ENCODE data around the gene MUC22. TPM values are rescaled to one million over a fixed set of nuclear protein-coding genes. Genes with fewer than 3 reads are reported as not detected.
"Not testable (repeated sequence)": the region's sequence is repeated elsewhere in the genome, so short reads cannot be mapped to it uniquely, and the experiment has no call there.

MUC22 gene
- total and polyA plus RNA-seq, 4 donors, result 0.02 to 0.11 (median 0.05) TPM

- Histone ChIP-seq H3K27me3 (ENCODE audit: control insufficient read depth in 3 of 3, insufficient read depth in 3 of 3, low read length in 2 of 3) (no peaks in the 10 kb centered on the region), H3K4me1 (ENCODE audit: control insufficient read depth in 5 of 5, insufficient read depth in 5 of 5, low read length in 5 of 5) (no peaks in the 10 kb centered on the region), H3K9ac (ENCODE audit: insufficient read depth in 1 of 2, low read length in 2 of 2) (no peak overlapping the region), H3K9me3 (ENCODE audit: control insufficient read depth in 4 of 4, insufficient read depth in 3 of 4, low read length in 3 of 4) (no peaks in the 10 kb centered on the region), H3K4me3 (no peak overlapping the region), H3K36me3 (ENCODE audit: control insufficient read depth in 4 of 4, insufficient read depth in 4 of 4, low read length in 4 of 4) (no peaks in the 10 kb centered on the region), H3K27ac (ENCODE audit: low read depth in 1 of 2, low read length in 1 of 2) (no peak overlapping the region)
- ATAC-seq (ENCODE audit: insufficient read depth, low FRiP score) (no peak), DNase-seq (no peak)
- WGBS, 2 donors, result 83 to 89% methylated on average over 2 of the region's 2 CpGs
- TF ChIP-seq CTCF (IDR thresholded peaks at IDR 0.05; ENCODE audit: control extremely low read depth, extremely low read depth), result no peak
Observed at GRCh38 chr6:30997301-30997700, 13.0 kb upstream of the MUC22 start.

- DNase-seq (no peak), ATAC-seq (ENCODE audit: insufficient read depth, low FRiP score) (no peak)
- WGBS, 2 donors, result 59 to 62% methylated on average over 5 of the region's 5 CpGs
- Histone ChIP-seq H3K4me1 (ENCODE audit: control insufficient read depth in 5 of 5, insufficient read depth in 5 of 5, low read length in 5 of 5) (no peaks in the 10 kb centered on the region), H3K36me3 (ENCODE audit: control insufficient read depth in 4 of 4, insufficient read depth in 4 of 4, low read length in 4 of 4) (no peaks in the 10 kb centered on the region), H3K27me3 (ENCODE audit: control insufficient read depth in 3 of 3, insufficient read depth in 3 of 3, low read length in 2 of 3) (no peaks in the 10 kb centered on the region), H3K9me3 (ENCODE audit: control insufficient read depth in 4 of 4, insufficient read depth in 3 of 4, low read length in 3 of 4) (no peaks in the 10 kb centered on the region), H3K9ac (ENCODE audit: insufficient read depth in 1 of 2, low read length in 2 of 2) (no peak overlapping the region), H3K4me3 (no peak overlapping the region), H3K27ac (ENCODE audit: low read depth in 1 of 2, low read length in 1 of 2) (no peak overlapping the region)
- TF ChIP-seq CTCF (IDR thresholded peaks at IDR 0.05; ENCODE audit: control extremely low read depth, extremely low read depth), result no peak
Observed at GRCh38 chr6:30998785-30999184, 11.5 kb upstream of the MUC22 start.

GRCh38 chr6:31000067-31000860, 10.0 kb upstream of the MUC22 start:
- H3K9ac ChIP-seq (ENCODE audit: insufficient read depth in 1 of 2, low read length in 2 of 2); H3K4me3 ChIP-seq; ATAC-seq (ENCODE audit: insufficient read depth, low FRiP score); DNase-seq; H3K27me3 ChIP-seq (ENCODE audit: control insufficient read depth in 3 of 3, insufficient read depth in 3 of 3, low read length in 2 of 3); H3K36me3 ChIP-seq (ENCODE audit: control insufficient read depth in 4 of 4, insufficient read depth in 4 of 4, low read length in 4 of 4); H3K9me3 ChIP-seq (ENCODE audit: control insufficient read depth in 4 of 4, insufficient read depth in 3 of 4, low read length in 3 of 4); H3K27ac ChIP-seq (ENCODE audit: low read depth in 1 of 2, low read length in 1 of 2): not testable (repeated sequence)
- WGBS, 2 donors, result 94 to 95% methylated on average over 24 to 39 of the region's 39 CpGs
- H3K4me1 ChIP-seq (ENCODE audit: control insufficient read depth in 5 of 5, insufficient read depth in 5 of 5, low read length in 5 of 5), result peaks cover 0 to 12% (median 0%) of the 10 kb centered on the region in 5 donors

GRCh38 chr6:31001281-31001888, 8.9 kb upstream of the MUC22 start:
- DNase-seq (no peak), ATAC-seq (ENCODE audit: insufficient read depth, low FRiP score) (no peak)
- H3K4me1 ChIP-seq (ENCODE audit: control insufficient read depth in 5 of 5, insufficient read depth in 5 of 5, low read length in 5 of 5), result peaks cover 0 to 12% (median 0%) of the 10 kb centered on the region in 5 donors
- no peak overlapping the region for H3K27ac ChIP-seq (ENCODE audit: low read depth in 1 of 2, low read length in 1 of 2)
- H3K27me3 ChIP-seq (ENCODE audit: control insufficient read depth in 3 of 3, insufficient read depth in 3 of 3, low read length in 2 of 3), result no peaks in the 10 kb centered on the region
- H3K9me3 ChIP-seq (ENCODE audit: control insufficient read depth in 4 of 4, insufficient read depth in 3 of 4, low read length in 3 of 4), result no peaks in the 10 kb centered on the region
- 73 to 74% methylated on average over 13 of the region's 13 CpGs for WGBS, 2 donors
- TF ChIP-seq CTCF (IDR thresholded peaks at IDR 0.05; ENCODE audit: control extremely low read depth, extremely low read depth), result no peak
- no peak overlapping the region for H3K9ac ChIP-seq (ENCODE audit: insufficient read depth in 1 of 2, low read length in 2 of 2)
- H3K36me3 ChIP-seq (ENCODE audit: control insufficient read depth in 4 of 4, insufficient read depth in 4 of 4, low read length in 4 of 4), result no peaks in the 10 kb centered on the region
- H3K4me3 ChIP-seq, result no peak overlapping the region

Data from lung (tissue), 12 donors.